NCI-H1436 treated with DMSO at 0.1 percent for 48 hours (cell line): ENCODE measurements around the gene ZNF526.
"Not testable (repeated sequence)": the region's sequence is repeated elsewhere in the genome, so short reads cannot be mapped to it uniquely, and the experiment has no call there.

Experiments
- DNase-seq: peaks from one replicate; lab custom pipeline; 2025; lab: John Stamatoyannopoulos, UW

ZNF526 gene

GRCh38 chr19:42246922-42247639 lies 27.0 kb downstream of the ZNF526 start:
- no peak for DNase-seq

- DNase-seq = no peak
Measured at GRCh38 chr19:42247640-42248199, 27.6 kb downstream of the ZNF526 start.

GRCh38 chr19:42248270-42249148 lies 28.4 kb downstream of the ZNF526 start:
- DNase-seq = no peak

- no peak for DNase-seq
Measured at GRCh38 chr19:42249149-42249750, 29.1 kb downstream of the ZNF526 start.

GRCh38 chr19:42249769-42250168 lies 29.7 kb downstream of the ZNF526 start:
- no peak for DNase-seq

GRCh38 chr19:42250183-42250665 lies 30.1 kb downstream of the ZNF526 start:
- no peak for DNase-seq

GRCh38 chr19:42250666-42251531 lies 30.8 kb downstream of the ZNF526 start:
- DNase-seq = no peak

- no peak for DNase-seq
Measured at GRCh38 chr19:42251572-42252358, 31.7 kb downstream of the ZNF526 start.

GRCh38 chr19:42252365-42253244 lies 32.5 kb downstream of the ZNF526 start:
- no peak for DNase-seq

GRCh38 chr19:42253245-42254088 lies 33.4 kb downstream of the ZNF526 start:
- no peak for DNase-seq

GRCh38 chr19:42254089-42254849 lies 34.2 kb downstream of the ZNF526 start:
- DNase-seq = no peak

GRCh38 chr19:42254850-42255765 lies 35.0 kb downstream of the ZNF526 start, which contains the start of gene ERF:
TSS of gene ERF (minus strand) at chr19:42255128. CDS start at chr19:42254999, 129 bp downstream.
- DNase-seq = peak; percentile 37

GRCh38 chr19:42255766-42256745 lies 35.9 kb downstream of the ZNF526 start:
- no peak for DNase-seq

- DNase-seq = not testable (repeated sequence)
Measured at GRCh38 chr19:42257842-42258241, 37.7 kb downstream of the ZNF526 start.

- DNase-seq = no peak
Measured at GRCh38 chr19:42261763-42262162, 41.7 kb downstream of the ZNF526 start.
